GM23338 (cell line): ENCODE results near the gene UMOD. TPM values are rescaled to one million over a fixed set of nuclear protein-coding genes. Genes with fewer than 3 reads are reported as not detected.

ENCODE experiments used
- ATAC-seq: fragments of 200-7000 bp; cut with Tn5 transposase; 3 replicates; pipeline ENCODE4 v1.9.1; 2020
- DNase-seq: peaks from one replicate; pipeline ENCODE4 v3.0.0-alpha.2; 2015; ENCODE audit warnings: low spot score
- H2AFZ ChIP-seq: fragments of 200-600 bp; sonication (generic); 2 replicates; pipeline ENCODE4 v1.8.0; 2016; ENCODE audit warnings: antibody characterized with exemption, mild to moderate bottlenecking, moderate library complexity
- H3F3A ChIP-seq: fragments of 200-600 bp; sonication (generic); replicated peaks from 2 replicates; pipeline ENCODE4 v1.8.0; 2017; ENCODE audit warnings: antibody characterized with exemption, mixed run types, low read depth
- H3K27ac ChIP-seq: fragments of 200-600 bp; sonication (generic); 2 replicates; pipeline ENCODE4 v1.6.1; 2016; ENCODE audit warnings: low read depth
- H3K27me3 ChIP-seq: fragments of 200-600 bp; sonication (generic); 2 replicates; pipeline ENCODE4 v1.8.0; 2016; ENCODE audit warnings: mild to moderate bottlenecking, mixed run types, moderate library complexity; ENCODE audit not compliant: insufficient read depth
- H3K36me3 ChIP-seq: fragments of 200-600 bp; sonication (generic); 2 replicates; pipeline ENCODE4 v1.8.0; 2016; ENCODE audit warnings: mild to moderate bottlenecking; ENCODE audit not compliant: insufficient read depth
- H3K4me1 ChIP-seq: fragments of 200-600 bp; sonication (generic); 2 replicates; pipeline ENCODE4 v1.8.0; 2016; ENCODE audit warnings: mild to moderate bottlenecking, moderate library complexity; ENCODE audit not compliant: insufficient read depth
- H3K4me2 ChIP-seq: fragments of 200-600 bp; sonication (generic); 2 replicates; pipeline ENCODE4 v1.7.1; 2017; ENCODE audit warnings: mixed run types
- H3K4me3 ChIP-seq: fragments of 200-600 bp; sonication (generic); 2 replicates; pipeline ENCODE4 v1.6.1; 2016; ENCODE audit warnings: mixed run types
- H3K79me2 ChIP-seq: fragments of 200-600 bp; sonication (generic); replicated peaks from 2 replicates; pipeline ENCODE4 v1.8.0; 2017; ENCODE audit warnings: mild to moderate bottlenecking; ENCODE audit not compliant: insufficient read depth
- H3K9me2 ChIP-seq: fragments of 200-600 bp; sonication (generic); 2 replicates; pipeline ENCODE4 v1.8.0; 2017; ENCODE audit not compliant: insufficient read depth
- H4K20me1 ChIP-seq: fragments of 200-600 bp; sonication (generic); replicated peaks from 2 replicates; pipeline ENCODE4 v1.8.0; 2017; ENCODE audit warnings: mild to moderate bottlenecking; ENCODE audit not compliant: insufficient read depth
- H3K27ac Mint-ChIP-seq: 2 replicates; pipeline ENCODE4 v1.8.0; 2020; ENCODE audit warnings: inconsistent platforms, mild to moderate bottlenecking, moderate library complexity, mixed read lengths
- H3K27me3 Mint-ChIP-seq: 3 replicates; pipeline ENCODE4 v1.8.0; 2022; ENCODE audit warnings: low read depth, mild to moderate bottlenecking, moderate library complexity, mixed read lengths, inconsistent platforms; ENCODE audit not compliant: insufficient read depth, poor library complexity
- H3K36me3 Mint-ChIP-seq: 3 replicates; pipeline ENCODE4 v1.8.0; 2021; ENCODE audit warnings: low read depth, mild to moderate bottlenecking, inconsistent platforms, moderate library complexity, mixed read lengths
- H3K4me1 Mint-ChIP-seq: 3 replicates; pipeline ENCODE4 v1.8.0; 2020; ENCODE audit warnings: mild to moderate bottlenecking, inconsistent platforms, mixed read lengths
- H3K4me3 Mint-ChIP-seq: 3 replicates; pipeline ENCODE4 v1.8.0; 2021; ENCODE audit warnings: moderate library complexity, mild to moderate bottlenecking, inconsistent platforms, mixed read lengths
- H3K9me3 Mint-ChIP-seq: 3 replicates; pipeline ENCODE4 v1.8.0; 2020; ENCODE audit warnings: moderate library complexity, mild to moderate bottlenecking, inconsistent platforms, mixed read lengths
- CREB1 ChIP-seq: fragments of 250-450 bp; sonication (Bioruptor Pico); IDR thresholded peaks from 2 replicates; pipeline ENCODE4 v1.5.0; 2020; ENCODE audit warnings: low read depth, mild to moderate bottlenecking, moderate library complexity
- EZH2 ChIP-seq: fragments of 200-600 bp; sonication (generic); IDR thresholded peaks from one replicate; pipeline ENCODE4 v1.8.0; 2017; ENCODE audit warnings: antibody characterized with exemption, mild to moderate bottlenecking, low read depth; ENCODE audit not compliant: unreplicated experiment
- EZH2phosphoT487 ChIP-seq: fragments of 200-600 bp; sonication (generic); IDR thresholded peaks from one replicate; pipeline ENCODE4 v1.8.1; 2018; ENCODE audit warnings: antibody characterized with exemption; ENCODE audit not compliant: unreplicated experiment
- JUNB ChIP-seq: IDR thresholded peaks from one replicate; pipeline ENCODE4 v1.6.1; 2016; ENCODE audit warnings: antibody characterized with exemption; ENCODE audit not compliant: unreplicated experiment
- NANOG ChIP-seq: IDR thresholded peaks from 2 replicates; pipeline ENCODE4 v1.6.1; 2016; ENCODE audit warnings: antibody characterized with exemption, borderline replicate concordance
- POLR2AphosphoS5 ChIP-seq: IDR thresholded peaks from 2 replicates; pipeline ENCODE4 v1.6.1; 2016; ENCODE audit warnings: antibody characterized with exemption, low read depth
- REST ChIP-seq: IDR thresholded peaks from one replicate; pipeline ENCODE4 v1.6.1; 2018; ENCODE audit warnings: antibody characterized with exemption; ENCODE audit not compliant: unreplicated experiment
- STAT1 ChIP-seq: IDR thresholded peaks from one replicate; pipeline ENCODE4 v1.6.1; 2016; ENCODE audit warnings: antibody characterized with exemption; ENCODE audit not compliant: unreplicated experiment
- ZNF114 ChIP-seq: fragments of 250-450 bp; sonication (Bioruptor Pico); IDR thresholded peaks from 2 replicates; pipeline ENCODE4 v1.5.0; 2020; ENCODE audit warnings: mild to moderate bottlenecking, moderate library complexity
- polyA plus RNA-seq: library from polyadenylated mRNA; unstranded; fragments of >200 nt; fragmentation: Nextera tagmentation; extraction: Ambion mirVana; gene quantifications from 2 replicates; pipeline ENCODE4 v1.2.1, GENCODE V29; 2016
- total RNA-seq: library from RNA; depleted of rRNA; stranded (reverse); fragments of >200 nt; shearing (Covaris generic); gene quantifications from 2 replicates; pipeline ENCODE4 v1.2.3, GENCODE V29; 2014
- TF ChIP-seq, protein P1 (sequence below): fragments of 250-450 bp; sonication (Bioruptor Pico); IDR thresholded peaks from 2 replicates; pipeline ENCODE4 v1.5.0; 2020; ENCODE audit warnings: mild to moderate bottlenecking, moderate library complexity

UMOD gene
- total and polyA plus RNA-seq, 2 experiments from 2014 or later, result not detected

GRCh38 chr16:20391045-20391444 lies 38.5 kb upstream of the UMOD start (continued):
- TF ChIP-seq STAT1 (no peak), POLR2AphosphoS5 (no peak), ZNF114 (CRISPR knock-in tag) (no peak), JUNB (no peak), REST (no peak), NANOG (no peak), CREB1 (no peak)

DNA sequence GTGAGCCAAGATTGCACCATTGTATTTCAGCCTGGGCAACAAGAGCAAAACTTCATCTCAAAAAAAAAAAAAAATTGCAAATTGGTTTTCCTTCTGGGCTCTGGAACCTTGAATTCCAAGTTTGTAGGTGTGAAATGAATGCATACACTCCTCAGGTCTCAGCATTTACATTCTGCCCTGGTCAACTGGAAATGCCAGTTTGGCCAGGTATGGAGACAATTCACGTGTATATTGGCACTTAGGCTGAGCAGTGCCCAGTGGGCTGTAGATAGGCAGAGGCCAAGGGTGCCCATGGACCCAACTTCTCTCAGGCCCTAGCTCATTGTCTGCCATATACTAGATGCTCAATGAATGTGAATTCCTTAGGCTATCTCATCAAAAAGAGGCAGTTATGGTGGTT lies 36.3 kb upstream of the UMOD start:
- peaks cover 8% of the 10 kb centered on the region; the same call in 2 of the 3 replicates for H3K4me1 Mint-ChIP-seq
- no peaks in the 10 kb centered on the region for H3K9me3 Mint-ChIP-seq
- H3K79me2 ChIP-seq, result no peaks in the 10 kb centered on the region
- H3K36me3 Mint-ChIP-seq, result no peaks in the 10 kb centered on the region
- H4K20me1 ChIP-seq, result no peaks in the 10 kb centered on the region
- H3K27me3 ChIP-seq, result no peaks in the 10 kb centered on the region
- H3K4me1 ChIP-seq, result peaks cover 2% of the 10 kb centered on the region; the same call in 1 of the 2 replicates
- H2AFZ ChIP-seq, result no peak overlapping the region
- no peaks in the 10 kb centered on the region for H3K36me3 ChIP-seq
- H3K27ac Mint-ChIP-seq, result no peak overlapping the region
- DNase-seq (no peak), ATAC-seq (no peak)
- no peaks in the 10 kb centered on the region for H3K27me3 Mint-ChIP-seq
- H3K4me2 ChIP-seq, result no peak overlapping the region
- H3K4me3 ChIP-seq, result no peak overlapping the region
- peaks cover 15% of the 10 kb centered on the region; the same call in 1 of the 2 replicates for H3K9me2 ChIP-seq
- H3K27ac ChIP-seq, result no peak overlapping the region
- H3F3A ChIP-seq, result no peaks in the 10 kb centered on the region
- no peak overlapping the region for H3K4me3 Mint-ChIP-seq
- no peak for TF ChIP-seq STAT1
- TF ChIP-seq ZNF114 (CRISPR knock-in tag), result no peak
- no peak for TF ChIP-seq EZH2phosphoT487
- TF ChIP-seq, protein P1, sequence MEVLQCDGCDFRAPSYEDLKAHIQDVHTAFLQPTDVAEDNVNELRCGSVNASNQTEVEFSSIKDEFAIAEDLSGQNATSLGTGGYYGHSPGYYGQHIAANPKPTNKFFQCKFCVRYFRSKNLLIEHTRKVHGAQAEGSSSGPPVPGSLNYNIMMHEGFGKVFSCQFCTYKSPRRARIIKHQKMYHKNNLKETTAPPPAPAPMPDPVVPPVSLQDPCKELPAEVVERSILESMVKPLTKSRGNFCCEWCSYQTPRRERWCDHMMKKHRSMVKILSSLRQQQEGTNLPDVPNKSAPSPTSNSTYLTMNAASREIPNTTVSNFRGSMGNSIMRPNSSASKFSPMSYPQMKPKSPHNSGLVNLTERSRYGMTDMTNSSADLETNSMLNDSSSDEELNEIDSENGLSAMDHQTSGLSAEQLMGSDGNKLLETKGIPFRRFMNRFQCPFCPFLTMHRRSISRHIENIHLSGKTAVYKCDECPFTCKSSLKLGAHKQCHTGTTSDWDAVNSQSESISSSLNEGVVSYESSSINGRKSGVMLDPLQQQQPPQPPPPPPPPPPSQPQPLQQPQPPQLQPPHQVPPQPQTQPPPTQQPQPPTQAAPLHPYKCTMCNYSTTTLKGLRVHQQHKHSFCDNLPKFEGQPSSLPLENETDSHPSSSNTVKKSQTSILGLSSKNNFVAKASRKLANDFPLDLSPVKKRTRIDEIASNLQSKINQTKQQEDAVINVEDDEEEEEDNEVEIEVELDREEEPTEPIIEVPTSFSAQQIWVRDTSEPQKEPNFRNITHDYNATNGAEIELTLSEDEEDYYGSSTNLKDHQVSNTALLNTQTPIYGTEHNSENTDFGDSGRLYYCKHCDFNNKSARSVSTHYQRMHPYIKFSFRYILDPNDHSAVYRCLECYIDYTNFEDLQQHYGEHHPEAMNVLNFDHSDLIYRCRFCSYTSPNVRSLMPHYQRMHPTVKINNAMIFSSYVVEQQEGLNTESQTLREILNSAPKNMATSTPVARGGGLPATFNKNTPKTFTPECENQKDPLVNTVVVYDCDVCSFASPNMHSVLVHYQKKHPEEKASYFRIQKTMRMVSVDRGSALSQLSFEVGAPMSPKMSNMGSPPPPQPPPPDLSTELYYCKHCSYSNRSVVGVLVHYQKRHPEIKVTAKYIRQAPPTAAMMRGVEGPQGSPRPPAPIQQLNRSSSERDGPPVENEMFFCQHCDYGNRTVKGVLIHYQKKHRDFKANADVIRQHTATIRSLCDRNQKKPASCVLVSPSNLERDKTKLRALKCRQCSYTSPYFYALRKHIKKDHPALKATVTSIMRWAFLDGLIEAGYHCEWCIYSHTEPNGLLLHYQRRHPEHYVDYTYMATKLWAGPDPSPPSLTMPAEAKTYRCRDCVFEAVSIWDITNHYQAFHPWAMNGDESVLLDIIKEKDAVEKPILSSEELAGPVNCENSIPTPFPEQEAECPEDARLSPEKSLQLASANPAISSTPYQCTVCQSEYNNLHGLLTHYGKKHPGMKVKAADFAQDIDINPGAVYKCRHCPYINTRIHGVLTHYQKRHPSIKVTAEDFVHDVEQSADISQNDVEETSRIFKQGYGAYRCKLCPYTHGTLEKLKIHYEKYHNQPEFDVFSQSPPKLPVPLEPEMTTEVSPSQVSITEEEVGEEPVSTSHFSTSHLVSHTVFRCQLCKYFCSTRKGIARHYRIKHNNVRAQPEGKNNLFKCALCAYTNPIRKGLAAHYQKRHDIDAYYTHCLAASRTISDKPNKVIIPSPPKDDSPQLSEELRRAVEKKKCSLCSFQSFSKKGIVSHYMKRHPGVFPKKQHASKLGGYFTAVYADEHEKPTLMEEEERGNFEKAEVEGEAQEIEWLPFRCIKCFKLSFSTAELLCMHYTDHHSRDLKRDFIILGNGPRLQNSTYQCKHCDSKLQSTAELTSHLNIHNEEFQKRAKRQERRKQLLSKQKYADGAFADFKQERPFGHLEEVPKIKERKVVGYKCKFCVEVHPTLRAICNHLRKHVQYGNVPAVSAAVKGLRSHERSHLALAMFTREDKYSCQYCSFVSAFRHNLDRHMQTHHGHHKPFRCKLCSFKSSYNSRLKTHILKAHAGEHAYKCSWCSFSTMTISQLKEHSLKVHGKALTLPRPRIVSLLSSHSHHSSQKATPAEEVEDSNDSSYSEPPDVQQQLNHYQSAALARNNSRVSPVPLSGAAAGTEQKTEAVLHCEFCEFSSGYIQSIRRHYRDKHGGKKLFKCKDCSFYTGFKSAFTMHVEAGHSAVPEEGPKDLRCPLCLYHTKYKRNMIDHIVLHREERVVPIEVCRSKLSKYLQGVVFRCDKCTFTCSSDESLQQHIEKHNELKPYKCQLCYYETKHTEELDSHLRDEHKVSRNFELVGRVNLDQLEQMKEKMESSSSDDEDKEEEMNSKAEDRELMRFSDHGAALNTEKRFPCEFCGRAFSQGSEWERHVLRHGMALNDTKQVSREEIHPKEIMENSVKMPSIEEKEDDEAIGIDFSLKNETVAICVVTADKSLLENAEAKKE (CRISPR knock-in tag), result no peak
- no peak for TF ChIP-seq REST
- no peak for TF ChIP-seq EZH2
- TF ChIP-seq NANOG, result no peak
